Stimulated activated CD4-positive, alpha-beta T cell treated with anti-CD3 and anti-CD28 coated beads, Interleukin-4, amount 100 ng/mL, for 1 hour (primary cell): ENCODE measurements around the gene CARMIL1.
A peak's percentile ranks its signal among the peaks of the same experiment; 100 is the strongest.
"Not testable (repeated sequence)": the region's sequence is repeated elsewhere in the genome, so short reads cannot be mapped to it uniquely, and the experiment has no call there.

Experiments
- DNase-seq: peaks from one replicate; pipeline ENCODE4 v3.0.0-alpha.2; 2020

Gene CARMIL1

GRCh38 chr6:25375125-25375524, 96.0 kb downstream of the CARMIL1 start:
- no peak for DNase-seq

GRCh38 chr6:25377664-25378063, 98.5 kb downstream of the CARMIL1 start:
- DNase-seq, result no peak

DNA sequence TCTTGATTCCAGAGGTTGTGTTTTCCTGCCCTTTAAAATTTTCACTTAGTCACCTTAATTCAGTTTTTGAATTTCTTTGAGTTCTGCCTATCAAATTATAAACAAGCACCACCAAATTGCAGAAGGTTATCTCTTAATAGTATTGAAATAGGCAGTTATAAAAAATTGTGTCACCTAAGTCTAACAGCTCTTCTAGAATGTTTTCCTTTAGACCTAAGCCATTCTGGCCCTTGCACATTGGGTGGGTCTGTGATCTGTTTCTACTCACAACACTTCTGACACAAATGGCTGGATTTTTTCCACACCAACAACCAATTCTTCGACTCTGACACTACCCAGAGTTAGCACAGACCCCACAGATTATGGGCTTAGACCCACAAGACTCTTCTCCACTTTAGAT, 101.9 kb downstream of the CARMIL1 start:
- DNase-seq, result no peak

DNA sequence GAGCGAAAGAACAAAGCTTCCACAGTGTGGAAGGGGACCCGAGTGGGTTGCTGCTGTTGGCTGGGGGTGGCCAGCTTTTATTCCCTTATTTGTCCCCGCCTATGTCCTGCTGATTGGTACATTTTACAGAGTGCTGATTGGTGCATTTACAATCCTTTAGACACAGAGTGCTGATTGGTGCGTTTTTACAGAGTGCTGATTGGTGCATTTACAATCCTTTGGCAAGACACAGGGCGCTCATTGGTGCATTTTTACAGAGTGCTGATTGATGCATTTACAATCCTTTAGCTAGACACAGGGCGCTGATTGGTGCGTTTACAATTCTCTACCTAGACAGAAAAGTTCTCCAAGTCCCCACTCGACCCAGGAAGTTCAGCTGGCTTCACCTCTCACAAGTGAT, 103.3 kb downstream of the CARMIL1 start:
- not testable (repeated sequence) for DNase-seq

DNA sequence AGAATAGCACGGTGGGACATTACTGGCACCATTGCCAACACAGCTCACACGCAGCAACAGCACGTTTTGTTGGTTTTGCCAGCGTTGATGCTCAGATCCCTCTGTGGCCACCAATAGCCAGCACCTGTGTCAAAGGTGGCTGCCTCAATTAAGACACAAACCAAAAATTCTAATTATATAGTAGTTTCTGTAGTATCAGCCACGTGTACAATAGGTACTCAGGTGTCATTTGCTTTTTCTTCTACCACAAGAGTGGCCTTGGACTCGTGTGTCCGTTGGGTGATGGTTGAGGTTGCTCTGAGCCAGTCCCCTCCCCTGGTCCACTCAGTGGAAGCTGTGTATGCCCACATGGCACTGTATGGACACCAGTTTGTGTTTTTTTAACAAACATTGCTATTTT, 105.1 kb downstream of the CARMIL1 start:
- DNase-seq, result no peak

- no peak for DNase-seq
Measured at GRCh38 chr6:25384967-25385366, 105.8 kb downstream of the CARMIL1 start.

DNA sequence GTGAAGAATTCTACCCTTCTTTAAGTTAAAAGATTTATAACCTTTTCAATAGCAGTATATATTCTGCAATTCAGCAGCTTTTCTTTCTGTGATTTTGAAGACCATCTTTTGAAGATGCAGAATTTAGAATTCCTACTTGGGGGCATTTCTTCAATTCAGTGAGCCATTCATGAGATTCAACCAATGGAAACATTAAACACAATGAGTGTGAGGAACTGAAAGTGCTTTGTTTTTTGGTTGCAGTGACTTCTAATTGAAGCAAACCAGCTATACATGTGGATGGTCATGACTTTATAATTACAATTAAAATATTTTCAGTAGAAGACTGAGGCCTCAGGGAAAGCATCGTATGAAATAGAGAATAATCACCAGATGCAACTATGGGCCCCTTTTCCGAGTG, 108.3 kb downstream of the CARMIL1 start:
- no peak for DNase-seq

GRCh38 chr6:25387911-25388310, 108.7 kb downstream of the CARMIL1 start:
- DNase-seq, result no peak

- no peak for DNase-seq
Measured at GRCh38 chr6:25388776-25389175, 109.6 kb downstream of the CARMIL1 start.

- DNase-seq, result no peak
Measured at GRCh38 chr6:25389471-25389870, 110.3 kb downstream of the CARMIL1 start.

- DNase-seq, result no peak
Measured at GRCh38 chr6:25392372-25392771, 113.2 kb downstream of the CARMIL1 start.

DNA sequence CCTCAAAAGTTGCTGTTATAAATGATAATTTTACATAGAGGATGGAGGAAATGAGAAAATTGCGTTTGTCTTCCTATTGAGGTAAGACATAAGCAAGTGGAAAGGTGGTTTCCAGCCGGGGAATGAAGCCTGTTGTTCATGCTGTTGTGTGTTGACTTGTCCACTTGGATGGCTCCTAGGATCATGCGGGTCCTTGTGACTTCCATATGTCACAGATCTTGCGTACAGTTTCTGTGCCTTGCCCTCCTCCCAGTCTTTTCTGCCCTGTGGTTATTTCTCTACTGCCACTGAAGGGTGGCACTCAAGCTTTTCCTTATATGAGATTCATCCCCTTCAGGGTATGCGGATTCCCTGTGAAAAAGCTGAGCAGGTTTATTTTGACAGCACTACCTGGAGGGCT, 116.6 kb downstream of the CARMIL1 start:
- DNase-seq, result no peak

DNA sequence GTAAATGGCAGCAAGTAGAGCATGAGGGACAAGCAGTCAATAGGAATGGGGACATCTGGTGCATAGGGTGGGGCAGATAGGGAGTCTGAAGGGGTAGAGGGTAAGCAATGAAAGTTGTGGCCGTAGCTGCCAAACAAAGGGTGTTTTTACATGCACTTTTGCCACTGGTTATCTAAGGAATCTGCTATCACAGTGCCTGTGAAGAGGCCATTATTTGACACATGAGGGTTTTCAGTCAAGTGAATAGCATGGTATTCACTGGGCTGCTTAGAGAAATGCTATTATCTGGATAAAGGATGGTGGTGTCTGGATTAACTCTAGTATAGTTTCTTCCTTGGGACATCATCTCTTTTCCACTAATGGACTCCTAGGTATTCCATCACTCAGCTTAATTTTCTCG, 118.2 kb downstream of the CARMIL1 start:
- no peak for DNase-seq

- no peak for DNase-seq
Measured at GRCh38 chr6:25399885-25400284, 120.7 kb downstream of the CARMIL1 start.

DNA sequence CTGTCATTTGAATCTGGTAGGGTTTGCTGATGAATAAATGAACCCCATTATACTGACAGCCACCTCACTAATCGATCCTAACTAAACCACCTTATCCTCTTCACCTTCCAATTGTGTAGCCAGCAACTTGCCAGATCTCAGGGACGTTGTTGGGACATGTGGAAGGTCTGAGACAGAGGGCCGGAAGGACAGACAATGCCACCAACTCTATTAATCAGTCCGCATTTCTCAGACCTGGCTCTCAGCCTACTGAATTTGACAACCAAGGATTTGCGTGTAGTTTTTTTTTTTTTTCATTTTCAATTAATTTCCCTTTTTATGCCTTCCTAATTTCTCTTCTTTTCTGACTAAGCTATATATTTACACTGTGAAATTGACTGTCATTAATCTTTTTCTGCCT, 122.5 kb downstream of the CARMIL1 start:
- DNase-seq, result no peak

- no peak for DNase-seq
Measured at GRCh38 chr6:25402125-25402524, 123.0 kb downstream of the CARMIL1 start.

DNA sequence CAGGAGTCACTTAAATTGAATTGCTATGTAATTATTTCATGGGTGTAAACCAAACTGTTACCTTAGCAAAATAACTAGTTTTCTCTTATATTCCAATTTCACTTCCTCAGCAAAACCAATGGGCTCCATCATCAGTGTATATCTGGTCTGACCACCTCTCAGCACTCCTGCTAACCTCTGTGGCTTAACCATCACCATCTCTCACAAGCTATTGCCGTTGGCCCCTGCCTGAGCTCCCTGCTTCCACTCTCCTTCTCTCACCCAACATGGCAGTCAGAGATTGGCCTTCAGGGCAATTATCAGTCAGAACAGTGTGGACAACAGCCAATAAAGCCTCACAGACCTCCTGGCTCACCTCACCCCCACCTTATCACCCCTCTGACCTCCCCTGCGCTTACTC, 124.0 kb downstream of the CARMIL1 start:
- DNase-seq, result no peak

GRCh38 chr6:25404091-25404490, 124.9 kb downstream of the CARMIL1 start:
- DNase-seq, result no peak

GRCh38 chr6:25404693-25405169, 125.6 kb downstream of the CARMIL1 start:
- peak; percentile 39 for DNase-seq

- no peak for DNase-seq
Measured at GRCh38 chr6:25405442-25405841, 126.3 kb downstream of the CARMIL1 start.

GRCh38 chr6:25407431-25407830, 128.3 kb downstream of the CARMIL1 start:
- DNase-seq, result no peak

- DNase-seq, result no peak
Measured at GRCh38 chr6:25410102-25410501, 130.9 kb downstream of the CARMIL1 start.

DNA sequence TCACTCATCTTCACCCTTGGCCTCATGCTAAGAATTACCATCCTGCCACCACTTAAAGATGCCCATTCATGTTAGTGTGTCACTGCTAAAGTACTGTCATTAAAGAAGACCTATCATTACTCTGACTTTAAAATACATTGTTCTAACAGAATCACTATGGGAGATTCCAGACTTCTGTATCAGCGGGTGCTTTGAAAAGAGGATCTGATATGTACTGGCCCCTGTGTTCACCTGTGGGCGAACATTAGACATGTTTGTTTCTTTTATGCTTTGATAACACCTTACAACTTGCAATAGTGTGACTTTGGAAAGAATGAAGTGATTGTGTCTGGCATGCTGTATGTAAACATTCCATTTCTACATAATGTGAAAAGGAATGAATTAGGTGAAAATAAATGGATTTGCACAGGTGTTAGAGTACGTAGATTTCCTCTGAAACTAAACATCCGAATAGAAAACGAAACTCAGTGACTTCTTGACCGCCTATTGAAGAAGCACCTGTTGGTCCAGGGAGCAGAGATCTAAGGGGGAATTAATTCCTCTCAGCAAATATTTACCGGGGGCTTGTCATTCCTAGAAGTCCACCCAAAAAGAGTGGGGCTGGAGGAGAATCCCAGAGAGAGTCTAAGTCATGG, 132.3 kb downstream of the CARMIL1 start:
- no peak for DNase-seq

- no peak for DNase-seq
Measured at GRCh38 chr6:25413207-25413905, 134.2 kb downstream of the CARMIL1 start.

- DNase-seq, result no peak
Measured at GRCh38 chr6:25414168-25414567, 135.0 kb downstream of the CARMIL1 start.
